HepG2 (cell line): Measurements from ENCODE around the gene B9D2. TPM values are rescaled to one million over a fixed set of nuclear protein-coding genes. Genes with fewer than 3 reads are reported as not detected.

Experiments used
- ATRX ChIP-seq: sonication (generic); formaldehyde crosslinking; IDR thresholded peaks from 2 replicates; pipeline ENCODE4 v1.4.0; 2020; ENCODE audit warnings: missing genetic modification reagents, borderline replicate concordance
- CREM ChIP-seq, 2 experiments: sonication (generic) in 1 of 2; formaldehyde crosslinking in 1 of 2; IDR thresholded peaks; 2 replicates each; pipeline versions ENCODE4 v1.4.0 to v1.6.1; 2016 to 2020; ENCODE audit warnings: antibody characterized with exemption in 1 of 2, mild to moderate bottlenecking in 1 of 2, missing genetic modification reagents in 1 of 2
- FOXM1 ChIP-seq: sonication (generic); formaldehyde crosslinking; IDR thresholded peaks from 2 replicates; pipeline ENCODE4 v1.5.0; 2020; ENCODE audit warnings: missing genetic modification reagents
- FOXP1 ChIP-seq, 2 experiments: fragments of 450-650 bp in 1 of 2; IDR thresholded peaks; 2 replicates each; pipeline ENCODE4 v1.6.1; 2017 to 2018; ENCODE audit warnings: antibody characterized with exemption in 1 of 2
- GTF3A ChIP-seq: sonication (generic); formaldehyde crosslinking; conservative IDR thresholded peaks from 2 replicates; pipeline ENCODE4 v1.4.0; 2020; ENCODE audit warnings: mild to moderate bottlenecking, missing genetic modification reagents
- HDAC1 ChIP-seq: sonication (generic); formaldehyde crosslinking; IDR thresholded peaks from 2 replicates; pipeline ENCODE4 v1.5.1; 2020; ENCODE audit warnings: mild to moderate bottlenecking, missing genetic modification reagents
- HMGA1 ChIP-seq: sonication (generic); formaldehyde crosslinking; conservative IDR thresholded peaks from 2 replicates; pipeline ENCODE4 v1.4.0; 2020; ENCODE audit warnings: missing genetic modification reagents
- HNF1B ChIP-seq: sonication (generic); formaldehyde crosslinking; IDR thresholded peaks from 2 replicates; pipeline ENCODE4 v1.5.1; 2020; ENCODE audit warnings: mild to moderate bottlenecking, moderate library complexity, missing genetic modification reagents
- KDM1A ChIP-seq: IDR thresholded peaks from 2 replicates; pipeline ENCODE4 v1.6.1; 2016; ENCODE audit warnings: missing compliant biosample characterization
- MEIS1 ChIP-seq: sonication (generic); formaldehyde crosslinking; IDR thresholded peaks from 2 replicates; pipeline ENCODE4 v1.9.0; 2021; ENCODE audit warnings: mild to moderate bottlenecking, missing genetic modification reagents, moderate library complexity, borderline replicate concordance
- NR2C2 ChIP-seq: sonication (generic); formaldehyde crosslinking; IDR thresholded peaks from 2 replicates; pipeline ENCODE4 v1.4.0; 2020; ENCODE audit warnings: missing genetic modification reagents, mild to moderate bottlenecking, moderate library complexity, borderline replicate concordance
- POLR2A ChIP-seq, 2 experiments: IDR thresholded peaks; 2 replicates each; pipeline ENCODE4 v1.6.1; 2011; ENCODE audit warnings: low read depth in 2 of 2, low read length in 2 of 2, mild to moderate bottlenecking in 1 of 2, moderate library complexity in 1 of 2; ENCODE audit not compliant: insufficient read depth in 1 of 2
- TSC22D2 ChIP-seq: sonication (generic); formaldehyde crosslinking; IDR thresholded peaks from 2 replicates; pipeline ENCODE4 v1.5.1; 2020; ENCODE audit warnings: missing genetic modification reagents, mild to moderate bottlenecking, borderline replicate concordance
- ZBTB1 ChIP-seq: sonication (generic); formaldehyde crosslinking; IDR thresholded peaks from 2 replicates; pipeline ENCODE4 v1.4.0; 2020; ENCODE audit warnings: missing genetic modification reagents, borderline replicate concordance
- ZBTB26 ChIP-seq: IDR thresholded peaks from 2 replicates; pipeline ENCODE4 v1.6.1; 2016; ENCODE audit warnings: missing compliant biosample characterization, missing genetic modification reagents, borderline replicate concordance
- ZFP91 ChIP-seq: sonication (generic); formaldehyde crosslinking; IDR thresholded peaks from 2 replicates; pipeline ENCODE4 v1.9.0; 2022; ENCODE audit warnings: missing genetic modification reagents, mild to moderate bottlenecking, borderline replicate concordance
- ZNF143 ChIP-seq: sonication (generic); formaldehyde crosslinking; IDR thresholded peaks from 2 replicates; pipeline ENCODE4 v1.4.0; 2020; ENCODE audit warnings: missing genetic modification reagents
- ZNF24 ChIP-seq: fragments of 450-650 bp; IDR thresholded peaks from 2 replicates; pipeline ENCODE4 v1.6.1; 2017; ENCODE audit warnings: antibody characterized with exemption, mild to moderate bottlenecking
- ZNF263 ChIP-seq: sonication (generic); formaldehyde crosslinking; IDR thresholded peaks from 2 replicates; pipeline ENCODE4 v1.4.0; 2020; ENCODE audit warnings: missing genetic modification reagents
- ZNF362 ChIP-seq: sonication (generic); formaldehyde crosslinking; IDR thresholded peaks from 2 replicates; pipeline ENCODE4 v1.4.0; 2020; ENCODE audit warnings: missing genetic modification reagents, mild to moderate bottlenecking, borderline replicate concordance
- ZNF468 ChIP-seq: sonication (generic); formaldehyde crosslinking; IDR thresholded peaks from 2 replicates; pipeline ENCODE4 v1.8.0; 2022; ENCODE audit warnings: mild to moderate bottlenecking, moderate library complexity, missing genetic modification reagents
- ZNF598 ChIP-seq: sonication (generic); formaldehyde crosslinking; IDR thresholded peaks from 2 replicates; pipeline ENCODE4 v1.5.1; 2020; ENCODE audit warnings: mild to moderate bottlenecking, missing genetic modification reagents, borderline replicate concordance
- ZNF788 ChIP-seq: sonication (generic); formaldehyde crosslinking; IDR thresholded peaks from 2 replicates; pipeline ENCODE4 v1.5.0; 2020; ENCODE audit warnings: mild to moderate bottlenecking, missing genetic modification reagents, borderline replicate concordance
- polyA plus RNA-seq, 8 experiments: library from polyadenylated mRNA; depleted of rRNA in 3 of 8; stranded (reverse) in 7 of 8; unstranded in 1 of 8; fragments of >200 nt; fragmentation: Illumina TruSeq in 4 of 8; extraction: Trizol in 4 of 8; gene quantifications; 2 replicates each; pipeline versions ENCODE4 v1.2.1 to v1.2.3, GENCODE V29; 2011 to 2016; ENCODE audit warnings: low read depth in 4 of 8, missing spikeins in 1 of 8, mixed read lengths in 1 of 8; ENCODE audit not compliant: insufficient read depth in 1 of 8
- total RNA-seq, 5 experiments: library from RNA; depleted of rRNA; stranded (reverse); fragments of >200 nt; fragmentation: Illumina TruSeq; extraction: Trizol; gene quantifications; 2 replicates each; pipeline ENCODE4 v1.2.3, GENCODE V29; 2016; ENCODE audit warnings: low read depth in 1 of 5

The B9D2 gene
- total and polyA plus RNA-seq, 2 of the 13 experiments (the other 11 are each of a cell fraction or from before 2014, with no cell fraction given), result 3.1 to 4.4 TPM

- no peak for TF ChIP-seq ATRX (CRISPR knock-in tag)
- no peak for TF ChIP-seq ZNF143
- no peak; the same call in 1 of the 2 replicates for TF ChIP-seq MEIS1 (CRISPR knock-in tag)
- TF ChIP-seq FOXP1 (IDR thresholded peaks at IDR 0.05), result no peak
- TF ChIP-seq FOXP1 (CRISPR knock-in tag; IDR thresholded peaks at IDR 0.05), result peak; percentile 72
- no peak; the same call in 1 of the 2 replicates for TF ChIP-seq KDM1A (CRISPR knock-in tag)
- no peak for TF ChIP-seq ZBTB26 (CRISPR knock-in tag)
- no peak for TF ChIP-seq ZNF362 (CRISPR knock-in tag)
- TF ChIP-seq ZNF263 (CRISPR knock-in tag), result peak; percentile 63
- no peak for TF ChIP-seq CREM (IDR thresholded peaks at IDR 0.05)
- no peak for TF ChIP-seq CREM (CRISPR knock-in tag; IDR thresholded peaks at IDR 0.05)
- no peak for TF ChIP-seq TSC22D2 (CRISPR knock-in tag)
- no peak for TF ChIP-seq HNF1B (CRISPR knock-in tag)
- TF ChIP-seq ZBTB1 (CRISPR knock-in tag), result no peak
- peak in 1 of 2 experiments; percentile 42; a peak in 2 of 4 replicates for TF ChIP-seq POLR2A (IDR thresholded peaks at IDR 0.05; ENCODE audit: insufficient read depth in 1 of 2, low read depth in 2 of 2, low read length in 2 of 2)
- no peak for TF ChIP-seq ZNF468 (CRISPR knock-in tag)
- no peak for TF ChIP-seq ZNF598
- TF ChIP-seq HDAC1 (CRISPR knock-in tag), result no peak; the same call in 1 of the 2 replicates
- no peak for TF ChIP-seq HMGA1
- TF ChIP-seq NR2C2 (CRISPR knock-in tag), result 0 out of 2 replicates have a peak, but pooled peaks have one; percentile 11
- TF ChIP-seq GTF3A (CRISPR knock-in tag), result no peak
- peak; percentile 41; the same call in 1 of the 2 replicates for TF ChIP-seq ZFP91 (CRISPR knock-in tag)
- TF ChIP-seq FOXM1 (CRISPR knock-in tag), result no peak
- peak; percentile 38; the same call in 1 of the 2 replicates for TF ChIP-seq ZNF788 (CRISPR knock-in tag)
- no peak for TF ChIP-seq ZNF24
Observed at GRCh38 chr19:41323430-41324125, 40.4 kb downstream of the B9D2 start (continued).
